SU-DHL-6 (cell line): ENCODE data around the gene CENPX.

Source experiments
- H2AFZ ChIP-seq: fragments of 200-600 bp; sonication (generic); 2 replicates; pipeline ENCODE4 v1.6.1; 2014; ENCODE audit warnings: low read depth, mild to moderate bottlenecking, moderate library complexity, mixed read lengths, antibody characterized with exemption, low read length; ENCODE audit not compliant: severe bottlenecking
- H3F3A ChIP-seq: fragments of 200-600 bp; shearing (Covaris generic); 2 replicates; pipeline ENCODE4 v1.6.0; 2016; ENCODE audit warnings: antibody characterized with exemption, mild to moderate bottlenecking; ENCODE audit not compliant: insufficient read depth
- H3K27ac ChIP-seq: fragments of 200-600 bp; sonication (generic); 2 replicates; pipeline ENCODE4 v1.5.1; 2016; ENCODE audit warnings: low read depth, mild to moderate bottlenecking, low read length, moderate library complexity, mixed read lengths
- H3K27me3 ChIP-seq: fragments of 200-600 bp; sonication (generic), shearing (Covaris generic); 2 replicates; pipeline ENCODE4 v1.6.0; 2014; ENCODE audit warnings: mild to moderate bottlenecking, low read length
- H3K36me3 ChIP-seq: fragments of 200-600 bp; sonication (generic); 2 replicates; pipeline ENCODE4 v1.6.1; 2014; ENCODE audit warnings: mild to moderate bottlenecking, low read length, mixed read lengths
- H3K4me2 ChIP-seq: fragments of 300-600, 200-600 bp; shearing (Covaris generic), sonication (generic); 2 replicates; pipeline ENCODE4 v1.6.0; 2014; ENCODE audit warnings: low read length, low read depth, mild to moderate bottlenecking; ENCODE audit not compliant: poor library complexity, severe bottlenecking
- H3K4me3 ChIP-seq: fragments of 200-600 bp; sonication (generic); 2 replicates; pipeline ENCODE4 v1.5.1; 2014; ENCODE audit warnings: antibody characterized with exemption, low read length, mild to moderate bottlenecking, mixed read lengths; ENCODE audit not compliant: insufficient read depth, poor library complexity, severe bottlenecking
- H3K79me2 ChIP-seq: fragments of 200-600 bp; sonication (generic); 2 replicates; pipeline ENCODE4 v1.6.1; 2014; ENCODE audit warnings: mild to moderate bottlenecking, low read length, moderate library complexity; ENCODE audit not compliant: insufficient read depth
- H3K9ac ChIP-seq: fragments of 200-600 bp; sonication (generic); 2 replicates; pipeline ENCODE4 v1.7.0; 2014; ENCODE audit warnings: mild to moderate bottlenecking, low read length
- H3K9me2 ChIP-seq: fragments of 200-600 bp; sonication (generic); replicated peaks from 2 replicates; pipeline ENCODE4 v1.6.1; 2014; ENCODE audit warnings: low read length; ENCODE audit not compliant: insufficient read depth
- H3K9me3 ChIP-seq: fragments of 200-600 bp; sonication (generic); 2 replicates; pipeline ENCODE4 v1.6.1; 2014; ENCODE audit warnings: low read length, mixed read lengths; ENCODE audit not compliant: insufficient read depth
- H4K20me1 ChIP-seq: fragments of 200-600 bp; sonication (generic); 2 replicates; pipeline ENCODE4 v1.6.1; 2014; ENCODE audit warnings: low read depth, mild to moderate bottlenecking, antibody characterized with exemption, low read length, moderate library complexity, mixed read lengths
- CTCF ChIP-seq: fragments of 200-600 bp; sonication (generic); IDR thresholded peaks from one replicate; pipeline ENCODE4 v1.5.1; 2017; ENCODE audit warnings: antibody characterized with exemption, mild to moderate bottlenecking, low read length, moderate library complexity; ENCODE audit not compliant: insufficient read depth, poor library complexity, severe bottlenecking
- EZH2phosphoT487 ChIP-seq: fragments of 200-600 bp; sonication (generic), shearing (Covaris generic); conservative IDR thresholded peaks from 2 replicates; pipeline ENCODE4 v1.6.1; 2018; ENCODE audit warnings: mild to moderate bottlenecking, antibody characterized with exemption, low read length, moderate library complexity, mixed read lengths

Gene CENPX

GRCh38 chr17:82001571-82002056 is 21.1 kb downstream of the CENPX start:
- no peaks in the 10 kb centered on the region for H3K36me3 ChIP-seq
- no peak overlapping the region for H3K27ac ChIP-seq
- H3K27me3 ChIP-seq, result no peaks in the 10 kb centered on the region
- H3F3A ChIP-seq, result no peaks in the 10 kb centered on the region
- no peak for TF ChIP-seq CTCF
- TF ChIP-seq EZH2phosphoT487, result no peak
- H3K4me2 ChIP-seq, result no peak overlapping the region
- H3K9ac ChIP-seq, result no peak overlapping the region
- no peaks in the 10 kb centered on the region for H3K9me3 ChIP-seq
- H3K4me3 ChIP-seq, result no peak overlapping the region
- H3K79me2 ChIP-seq, result no peaks in the 10 kb centered on the region
- H4K20me1 ChIP-seq, result no peaks in the 10 kb centered on the region
- H2AFZ ChIP-seq, result no peak overlapping the region
- H3K9me2 ChIP-seq, result no peaks in the 10 kb centered on the region

GRCh38 chr17:82000803-82001570 is 21.7 kb downstream of the CENPX start:
- no peak overlapping the region for H3K27ac ChIP-seq
- no peak overlapping the region for H2AFZ ChIP-seq
- H3K9me3 ChIP-seq, result no peaks in the 10 kb centered on the region

GRCh38 chr17:81999976-82000802 is 22.5 kb downstream of the CENPX start:
- no peak overlapping the region for H3K4me3 ChIP-seq
- H3K9me2 ChIP-seq, result no peaks in the 10 kb centered on the region
- no peaks in the 10 kb centered on the region for H3F3A ChIP-seq
- H3K27ac ChIP-seq, result no peak overlapping the region
- H3K27me3 ChIP-seq, result no peaks in the 10 kb centered on the region
- no peak overlapping the region for H2AFZ ChIP-seq
- H3K36me3 ChIP-seq, result no peaks in the 10 kb centered on the region
- H3K4me2 ChIP-seq, result no peak overlapping the region
- no peak overlapping the region for H3K9ac ChIP-seq
- H4K20me1 ChIP-seq, result no peaks in the 10 kb centered on the region
- TF ChIP-seq CTCF (no peak), EZH2phosphoT487 (no peak)
- no peaks in the 10 kb centered on the region for H3K9me3 ChIP-seq
- no peaks in the 10 kb centered on the region for H3K79me2 ChIP-seq

More at GRCh38 chr17:82000803-82001570, 21.7 kb downstream of the CENPX start:
- H3K9ac ChIP-seq, result no peak overlapping the region
- no peaks in the 10 kb centered on the region for H4K20me1 ChIP-seq
- no peak overlapping the region for H3K4me2 ChIP-seq
- no peaks in the 10 kb centered on the region for H3K79me2 ChIP-seq
- TF ChIP-seq CTCF (no peak), EZH2phosphoT487 (no peak)
- H3K4me3 ChIP-seq, result no peak overlapping the region
- no peaks in the 10 kb centered on the region for H3F3A ChIP-seq
- H3K27me3 ChIP-seq, result no peaks in the 10 kb centered on the region
- H3K9me2 ChIP-seq, result no peaks in the 10 kb centered on the region
- H3K36me3 ChIP-seq, result no peaks in the 10 kb centered on the region
